ENCODE data around the gene PRR12. TPM values are rescaled to one million over a fixed set of nuclear protein-coding genes. Genes with fewer than 3 reads are reported as not detected.

The PRR12 gene
- total and polyA plus RNA-seq, 9 of the 15 experiments (the other 6 are each of a cell fraction or from before 2014, with no cell fraction given): 0.01 to 21.1 (median 0.98) TPM

- TF ChIP-seq RB1 (IDR thresholded peaks at IDR 0.05; ENCODE audit: low read depth) (peak; percentile 70; the same call in 1 of the 2 replicates), MEF2D (tag; conservative IDR thresholded peaks at IDR 0.05; ENCODE audit: low read depth) (no peak), CHAMP1 (IDR thresholded peaks at IDR 0.05) (no peak), ZNF143 (CRISPR knock-in tag; IDR thresholded peaks at IDR 0.05) (peak; percentile 59; the same call in 1 of the 2 replicates), CBFA2T3 (IDR thresholded peaks at IDR 0.05) (no peak), TRIM28 (IDR thresholded peaks at IDR 0.05) (no peak), ESRRA (IDR thresholded peaks at IDR 0.05; ENCODE audit: borderline replicate concordance, low read depth) (peak; percentile 24; the same call in 1 of the 2 replicates), ZBTB2 (IDR thresholded peaks at IDR 0.05) (peak; percentile 86), ZNF584 (CRISPR knock-in tag; IDR thresholded peaks at IDR 0.05; ENCODE audit: low read depth) (no peak), TBL1XR1 (IDR thresholded peaks at IDR 0.05; ENCODE audit: low read length in 2 of 2) (peak in 1 of 2 experiments; percentile 64; a peak in 1 of 4 replicates), ZNF445 (CRISPR knock-in tag; IDR thresholded peaks at IDR 0.05; ENCODE audit: low read depth) (no peak), E4F1 (CRISPR knock-in tag; IDR thresholded peaks at IDR 0.05; ENCODE audit: borderline replicate concordance) (no peak), POLR3A (IDR thresholded peaks at IDR 0.05; ENCODE audit: borderline replicate concordance, extremely low read depth, insufficient read depth, insufficient read length) (no peak), ZNF764 (CRISPR knock-in tag; IDR thresholded peaks at IDR 0.05; ENCODE audit: low read depth) (no peak), ZKSCAN1 (IDR thresholded peaks at IDR 0.05; ENCODE audit: low read depth, low read length) (0 out of 2 replicates have a peak, but pooled peaks have one; percentile 10), SMAD1 (IDR thresholded peaks at IDR 0.05; ENCODE audit: low read depth, low read length, partially characterized antibody) (peak; percentile 83), SMAD4 (CRISPR knock-in tag; conservative IDR thresholded peaks at IDR 0.05) (peak; percentile 83), GATAD2B (IDR thresholded peaks at IDR 0.05; ENCODE audit: borderline replicate concordance) (no peak)
Measured at GRCh38 chr19:49640113-49640898, 49.3 kb downstream of the PRR12 start, which contains the start of gene RRAS (continued).

Measured in K562 (cell line).